Fibroblast of villous mesenchyme (primary cell): ENCODE data around the gene COG4. TPM values are rescaled to one million over a fixed set of nuclear protein-coding genes. Genes with fewer than 3 reads are reported as not detected.

Source experiments
- DNase-seq: peaks from one replicate; pipeline ENCODE4 v3.0.0-alpha.2; 2010; ENCODE audit warnings: low read depth
- H3K4me3 ChIP-seq: 2 replicates; pipeline ENCODE4 v1.5.1; 2011; ENCODE audit warnings: low read depth, mild to moderate bottlenecking, low read length
- total RNA-seq: library from RNA; depleted of rRNA; stranded (reverse); fragments of >200 nt; gene quantifications from 2 replicates; pipeline ENCODE4 v1.2.3, GENCODE V29; 2012
- TF ChIP-seq, protein P1 (sequence below): IDR thresholded peaks from 2 replicates; pipeline ENCODE4 v1.5.1; 2012; ENCODE audit warnings: low read depth, mild to moderate bottlenecking, low read length; ENCODE audit not compliant: insufficient read depth

COG4 gene
- total RNA-seq, 1 donor, result 64.8 TPM

DNA sequence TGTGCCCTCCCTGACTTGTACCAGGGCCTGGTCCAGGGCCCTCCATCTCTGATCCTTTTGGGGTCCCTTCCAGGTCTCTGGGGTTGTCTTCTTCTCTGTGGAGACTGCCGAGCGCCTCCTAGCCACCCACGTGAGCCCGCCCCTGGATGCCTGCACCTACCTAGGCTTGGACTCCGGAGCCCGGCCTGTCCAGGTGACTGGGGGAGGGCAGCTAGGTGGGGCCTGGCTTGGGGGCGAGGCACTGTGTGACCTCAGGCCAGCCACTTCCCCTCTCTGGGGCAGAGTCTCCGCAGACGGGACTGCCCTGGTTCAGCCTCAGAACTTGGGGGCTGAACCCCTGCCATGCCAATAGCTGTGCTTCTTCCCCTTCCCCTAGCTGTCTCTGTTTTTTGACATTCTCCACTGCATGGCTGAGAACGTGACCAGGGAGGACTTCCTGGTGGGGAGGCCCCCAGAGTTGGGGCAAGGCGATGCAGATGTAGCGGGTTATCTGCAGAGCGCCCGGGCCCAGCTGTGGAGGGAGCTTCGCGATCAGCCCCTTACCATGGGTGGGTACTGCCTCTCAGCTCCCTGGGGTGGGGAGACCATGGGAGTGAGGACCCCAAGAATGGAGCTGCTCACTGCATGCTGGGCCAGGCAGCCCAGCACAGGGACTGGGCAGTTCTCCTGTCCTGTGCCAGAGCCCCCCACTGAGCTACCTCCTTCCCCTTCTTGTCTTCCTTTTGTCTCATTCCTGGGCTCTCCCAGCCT is 54.4 kb downstream of the COG4 start:
- no peak for DNase-seq
- no peak overlapping the region for H3K4me3 ChIP-seq
- TF ChIP-seq, protein P1, sequence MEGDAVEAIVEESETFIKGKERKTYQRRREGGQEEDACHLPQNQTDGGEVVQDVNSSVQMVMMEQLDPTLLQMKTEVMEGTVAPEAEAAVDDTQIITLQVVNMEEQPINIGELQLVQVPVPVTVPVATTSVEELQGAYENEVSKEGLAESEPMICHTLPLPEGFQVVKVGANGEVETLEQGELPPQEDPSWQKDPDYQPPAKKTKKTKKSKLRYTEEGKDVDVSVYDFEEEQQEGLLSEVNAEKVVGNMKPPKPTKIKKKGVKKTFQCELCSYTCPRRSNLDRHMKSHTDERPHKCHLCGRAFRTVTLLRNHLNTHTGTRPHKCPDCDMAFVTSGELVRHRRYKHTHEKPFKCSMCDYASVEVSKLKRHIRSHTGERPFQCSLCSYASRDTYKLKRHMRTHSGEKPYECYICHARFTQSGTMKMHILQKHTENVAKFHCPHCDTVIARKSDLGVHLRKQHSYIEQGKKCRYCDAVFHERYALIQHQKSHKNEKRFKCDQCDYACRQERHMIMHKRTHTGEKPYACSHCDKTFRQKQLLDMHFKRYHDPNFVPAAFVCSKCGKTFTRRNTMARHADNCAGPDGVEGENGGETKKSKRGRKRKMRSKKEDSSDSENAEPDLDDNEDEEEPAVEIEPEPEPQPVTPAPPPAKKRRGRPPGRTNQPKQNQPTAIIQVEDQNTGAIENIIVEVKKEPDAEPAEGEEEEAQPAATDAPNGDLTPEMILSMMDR, result no peak

GRCh38 chr16:70467608-70468007 is 55.7 kb downstream of the COG4 start:
- DNase-seq, result no peak
- TF ChIP-seq, protein P1, result no peak
- no peak overlapping the region for H3K4me3 ChIP-seq

GRCh38 chr16:70467113-70467512 is 56.2 kb downstream of the COG4 start:
- H3K4me3 ChIP-seq, result no peak overlapping the region
- TF ChIP-seq, protein P1, result no peak
- no peak for DNase-seq

DNA sequence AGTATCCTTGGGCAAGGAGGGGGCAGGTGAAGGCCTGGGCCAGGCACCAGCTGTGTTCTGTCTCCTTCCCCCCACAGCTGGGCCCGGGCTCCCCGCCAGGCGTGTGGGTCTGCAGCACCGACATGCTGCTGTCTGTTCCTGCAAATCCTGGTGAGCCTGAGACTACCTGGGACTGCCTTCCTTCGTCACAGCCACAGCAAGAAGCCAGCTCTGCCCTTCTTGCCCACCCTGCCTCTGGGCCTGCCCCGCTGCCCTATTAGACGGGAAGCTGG is 56.6 kb downstream of the COG4 start:
- TF ChIP-seq, protein P1, result no peak
- no peak overlapping the region for H3K4me3 ChIP-seq
- no peak for DNase-seq

- TF ChIP-seq, protein P1, result no peak
- DNase-seq, result no peak
- H3K4me3 ChIP-seq, result no peak overlapping the region
Observed at GRCh38 chr16:70465999-70466804, 57.2 kb downstream of the COG4 start.

GRCh38 chr16:70463235-70463634 is 60.1 kb downstream of the COG4 start:
- no peak for DNase-seq
- TF ChIP-seq, protein P1, result no peak
- H3K4me3 ChIP-seq, result no peak overlapping the region
